ENCODE data around the gene IRF4. TPM values are rescaled to one million over a fixed set of nuclear protein-coding genes. Genes with fewer than 3 reads are reported as not detected.
A peak's percentile ranks its signal among the peaks of the same experiment; 100 is the strongest.

Gene IRF4
- total and polyA plus RNA-seq, 4 donors = 0.85 to 5.0 (median 2.9) TPM

DNA sequence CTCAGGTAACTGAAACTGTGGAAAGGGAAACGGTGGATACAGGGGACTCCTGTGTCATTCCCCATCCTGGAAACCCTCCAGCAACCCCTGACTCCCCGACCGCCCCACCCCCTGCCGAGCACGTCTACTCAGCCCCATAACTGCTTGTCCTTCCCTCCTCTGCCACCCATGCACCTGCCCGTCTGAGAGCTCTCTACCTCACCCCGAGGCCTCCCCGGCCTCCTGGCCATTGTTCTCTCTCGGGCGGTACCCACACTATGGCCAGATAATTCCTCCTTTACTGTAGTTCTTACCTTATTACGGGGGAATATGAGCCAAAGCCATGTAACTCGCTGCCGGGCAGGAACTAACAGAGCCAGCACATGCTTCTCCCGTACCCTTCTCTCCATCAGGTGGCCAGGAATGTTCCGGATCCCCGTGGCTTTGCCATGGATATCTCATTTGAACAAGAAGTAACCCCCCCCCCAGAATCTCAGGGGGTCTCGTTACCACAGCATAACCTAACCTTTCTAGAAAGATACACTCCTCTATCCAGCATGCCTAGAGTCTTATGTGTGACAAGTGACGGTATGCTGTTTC, 4.8 kb upstream of the IRF4 start:
- no peaks in the 10 kb centered on the region for H3K36me3 ChIP-seq (ENCODE audit: control insufficient read depth in 4 of 4, insufficient read depth in 4 of 4, low read length in 4 of 4)
- 92 to 94% methylated on average over 18 of the region's 18 CpGs for WGBS, 2 donors
- no peaks in the 10 kb centered on the region for H3K9me3 ChIP-seq (ENCODE audit: control insufficient read depth in 4 of 4, insufficient read depth in 3 of 4, low read length in 3 of 4)
- no peak for ATAC-seq (ENCODE audit: insufficient read depth, low FRiP score)
- H3K4me1 ChIP-seq (ENCODE audit: control insufficient read depth in 5 of 5, insufficient read depth in 5 of 5, low read length in 5 of 5) = peaks cover 0 to 6% (median 0%) of the 10 kb centered on the region in 5 donors
- H3K27me3 ChIP-seq (ENCODE audit: control insufficient read depth in 3 of 3, insufficient read depth in 3 of 3, low read length in 2 of 3) = peaks cover 0 to 40% (median 38%) of the 10 kb centered on the region in 3 donors
- H3K9ac ChIP-seq (ENCODE audit: insufficient read depth in 1 of 2, low read length in 2 of 2) = no peak overlapping the region
- no peak overlapping the region for H3K4me3 ChIP-seq
- no peak for TF ChIP-seq CTCF (IDR thresholded peaks at IDR 0.05; ENCODE audit: control extremely low read depth, extremely low read depth)
- no peak overlapping the region for H3K27ac ChIP-seq (ENCODE audit: low read depth in 1 of 2, low read length in 1 of 2)
- no peak for DNase-seq

- DNase-seq = peak in 1 of 3 donors; percentile 56
- no peak for ATAC-seq (ENCODE audit: insufficient read depth, low FRiP score)
- Histone ChIP-seq H3K36me3 (ENCODE audit: control insufficient read depth in 4 of 4, insufficient read depth in 4 of 4, low read length in 4 of 4) (no peaks in the 10 kb centered on the region), H3K27ac (ENCODE audit: low read depth in 1 of 2, low read length in 1 of 2) (no peak overlapping the region), H3K4me1 (ENCODE audit: control insufficient read depth in 5 of 5, insufficient read depth in 5 of 5, low read length in 5 of 5) (peaks cover 0 to 11% (median 2%) of the 10 kb centered on the region in 5 donors), H3K9ac (ENCODE audit: insufficient read depth in 1 of 2, low read length in 2 of 2) (no peak overlapping the region), H3K9me3 (ENCODE audit: control insufficient read depth in 4 of 4, insufficient read depth in 3 of 4, low read length in 3 of 4) (no peaks in the 10 kb centered on the region), H3K4me3 (no peak overlapping the region), H3K27me3 (ENCODE audit: control insufficient read depth in 3 of 3, insufficient read depth in 3 of 3, low read length in 2 of 3) (peaks cover 2 to 45% (median 41%) of the 10 kb centered on the region in 3 donors)
- WGBS, 2 donors = 53 to 57% methylated on average over 11 of the region's 11 CpGs
- no peak for TF ChIP-seq CTCF (IDR thresholded peaks at IDR 0.05; ENCODE audit: control extremely low read depth, extremely low read depth)
Observed at GRCh38 chr6:387293-387741, 4.2 kb upstream of the IRF4 start.

GRCh38 chr6:388202-388903, 3.2 kb upstream of the IRF4 start:
- ATAC-seq (ENCODE audit: insufficient read depth, low FRiP score) = no peak
- Histone ChIP-seq H3K4me1 (ENCODE audit: control insufficient read depth in 5 of 5, insufficient read depth in 5 of 5, low read length in 5 of 5) (peaks cover 0 to 20% (median 4%) of the 10 kb centered on the region in 5 donors), H3K9me3 (ENCODE audit: control insufficient read depth in 4 of 4, insufficient read depth in 3 of 4, low read length in 3 of 4) (no peaks in the 10 kb centered on the region), H3K9ac (ENCODE audit: insufficient read depth in 1 of 2, low read length in 2 of 2) (no peak overlapping the region), H3K36me3 (ENCODE audit: control insufficient read depth in 4 of 4, insufficient read depth in 4 of 4, low read length in 4 of 4) (no peaks in the 10 kb centered on the region), H3K27ac (ENCODE audit: low read depth in 1 of 2, low read length in 1 of 2) (no peak overlapping the region), H3K4me3 (no peak overlapping the region), H3K27me3 (ENCODE audit: control insufficient read depth in 3 of 3, insufficient read depth in 3 of 3, low read length in 2 of 3) (peaks cover 3 to 48% (median 43%) of the 10 kb centered on the region in 3 donors)
- 80 to 89% methylated on average over 10 of the region's 10 CpGs for WGBS, 2 donors
- no peak for TF ChIP-seq CTCF (IDR thresholded peaks at IDR 0.05; ENCODE audit: control extremely low read depth, extremely low read depth)
- peak; percentile 49 to 80 (median 58) for DNase-seq

Data from lung (tissue), 12 donors.